HG03108 (cell line): Measurements from ENCODE around the gene PRKG1.

Experiments used
- ATAC-seq: cut with Tn5 transposase; IDR thresholded peaks from one replicate; pipeline ENCODE4 v1.9.1; 2021; ENCODE audit warnings: moderate library complexity; ENCODE audit not compliant: unreplicated experiment

PRKG1 gene

GRCh38 chr10:52316500-52316899 lies 1242.2 kb downstream of the PRKG1 start:
- ATAC-seq: no peak

GRCh38 chr10:52318136-52318701 lies 1243.9 kb downstream of the PRKG1 start:
- no peak for ATAC-seq

- ATAC-seq: no peak
Measured at GRCh38 chr10:52318822-52319464, 1244.7 kb downstream of the PRKG1 start.

- ATAC-seq: no peak
Measured at GRCh38 chr10:52319926-52320325, 1245.6 kb downstream of the PRKG1 start.

GRCh38 chr10:52322323-52322722 lies 1248.0 kb downstream of the PRKG1 start:
- no peak for ATAC-seq

GRCh38 chr10:52322936-52323335 lies 1248.6 kb downstream of the PRKG1 start:
- no peak for ATAC-seq

- no peak for ATAC-seq
Measured at GRCh38 chr10:52326382-52326781, 1252.1 kb downstream of the PRKG1 start.

DNA sequence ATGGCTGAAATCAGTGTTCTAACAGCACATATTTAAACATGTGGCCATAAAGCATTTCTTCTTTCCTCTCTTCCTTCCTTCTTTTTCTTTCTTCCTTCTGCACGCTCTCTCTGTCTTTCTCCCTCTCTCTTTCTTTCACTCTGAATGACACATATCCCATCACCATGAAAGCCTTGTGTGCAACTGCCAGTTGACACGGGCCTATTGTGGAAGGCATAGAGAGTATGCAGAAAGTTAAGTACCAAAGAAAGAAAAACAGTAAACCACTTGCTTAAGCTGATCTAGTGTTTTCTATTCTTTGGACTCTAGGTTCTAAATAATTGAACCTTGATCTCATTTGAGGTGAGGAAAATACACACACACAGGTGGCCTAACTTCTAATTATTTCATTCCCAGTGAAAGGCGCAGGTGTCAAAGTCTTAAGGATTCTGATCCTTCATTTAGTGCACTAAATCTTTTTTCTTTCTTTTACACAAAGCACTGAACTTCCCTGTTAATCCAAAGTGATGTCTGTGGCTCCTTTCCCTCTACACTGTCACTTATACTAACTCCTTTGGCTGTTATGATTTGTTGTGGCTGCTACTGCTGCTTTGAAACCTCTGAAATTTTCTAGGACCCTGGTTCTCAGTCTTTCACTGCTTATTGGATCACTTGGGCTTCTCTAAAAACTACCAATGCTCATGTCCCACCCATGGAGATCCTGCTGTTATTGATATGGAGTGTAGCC lies 1257.5 kb downstream of the PRKG1 start:
- no peak for ATAC-seq

- no peak for ATAC-seq
Measured at GRCh38 chr10:52332815-52333214, 1258.5 kb downstream of the PRKG1 start.

DNA sequence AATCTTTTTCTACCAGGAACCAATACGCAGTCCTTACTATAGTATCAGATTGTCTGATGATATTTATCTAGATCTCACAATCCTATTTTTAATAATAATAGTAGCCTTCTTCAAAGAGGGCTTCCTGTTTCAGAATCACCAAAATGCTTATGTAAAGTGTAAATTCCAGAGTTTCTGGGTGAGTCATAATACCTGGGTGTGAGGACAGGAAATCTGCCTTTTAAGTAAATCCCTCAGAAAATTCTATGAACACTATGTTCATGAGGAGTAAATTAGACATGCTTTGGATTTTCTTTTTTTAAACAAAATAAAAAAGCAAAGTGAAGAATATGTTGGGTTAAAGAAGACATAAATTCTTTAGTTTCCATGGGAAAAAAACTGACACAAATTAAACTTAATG lies 1260.3 kb downstream of the PRKG1 start:
- ATAC-seq: no peak

GRCh38 chr10:52335665-52336064 lies 1261.4 kb downstream of the PRKG1 start:
- ATAC-seq: no peak

GRCh38 chr10:52337225-52337624 lies 1262.9 kb downstream of the PRKG1 start:
- no peak for ATAC-seq

- no peak for ATAC-seq
Measured at GRCh38 chr10:52343439-52343838, 1269.2 kb downstream of the PRKG1 start.

DNA sequence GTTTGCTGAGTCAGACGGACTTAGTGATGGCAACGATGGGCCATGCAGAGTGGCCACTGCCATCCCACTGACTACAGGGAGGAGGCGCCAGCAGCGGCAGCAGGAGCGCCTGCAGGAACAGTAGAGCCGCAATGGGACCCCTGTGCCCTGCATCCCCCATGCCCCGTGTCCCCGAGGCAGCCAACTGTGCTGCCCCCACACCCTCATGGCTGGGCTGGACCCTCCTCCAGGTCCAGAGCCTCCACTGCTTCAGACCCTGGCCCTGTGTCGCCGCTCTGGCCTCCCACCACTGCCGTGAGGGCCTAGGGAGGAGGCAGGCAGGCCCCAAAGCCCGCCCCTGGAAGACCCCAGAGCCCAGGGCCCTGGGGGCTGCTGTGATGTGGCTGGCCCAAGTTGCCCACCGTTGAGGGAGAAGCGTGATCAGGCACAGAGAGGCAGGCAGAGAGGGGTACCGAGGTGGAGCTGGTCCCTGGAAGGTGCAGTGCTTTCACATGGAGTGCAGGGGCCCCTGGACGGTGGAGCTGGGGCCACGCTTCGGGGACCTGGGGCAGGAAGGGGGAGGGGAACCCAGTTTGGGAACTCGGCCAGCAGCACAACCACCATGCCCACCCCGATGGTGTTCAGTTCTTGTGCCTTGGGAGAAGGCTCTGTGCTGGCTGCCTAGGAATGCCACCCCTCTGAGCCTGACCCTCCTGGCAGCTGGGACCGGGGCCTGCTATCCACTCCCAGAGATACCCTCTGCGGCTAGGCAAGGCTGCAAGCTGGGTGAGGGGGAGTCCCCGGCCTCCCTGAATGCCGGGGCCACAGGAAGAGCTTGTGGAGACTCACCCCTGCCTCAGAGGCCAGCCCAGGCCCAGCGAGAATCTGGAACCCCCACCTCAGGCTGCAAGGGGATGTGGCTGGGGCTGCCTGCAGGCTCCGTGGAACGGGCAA lies 1272.4 kb downstream of the PRKG1 start:
- no peak for ATAC-seq

DNA sequence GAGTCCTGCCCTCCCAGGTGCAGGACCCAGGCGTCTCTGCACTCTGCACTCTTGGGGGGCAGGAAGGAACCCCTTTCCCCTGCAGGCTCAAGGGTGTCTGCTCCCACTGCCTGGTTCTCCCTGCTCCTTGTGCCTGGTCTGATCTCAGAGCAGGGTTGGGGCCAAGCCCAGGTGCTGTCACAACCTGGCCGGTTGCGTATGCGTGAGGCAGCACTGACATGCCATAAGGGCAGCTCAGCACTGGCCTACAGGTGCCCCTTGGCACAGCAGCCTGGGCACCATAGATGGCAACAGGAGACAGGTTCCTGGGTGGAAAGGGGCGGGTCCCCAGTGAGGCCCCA lies 1273.0 kb downstream of the PRKG1 start:
- ATAC-seq: no peak
